ENCODE results near the gene PPIG.
"Not testable (repeated sequence)": the region's sequence is repeated elsewhere in the genome, so short reads cannot be mapped to it uniquely, and the experiment has no call there.

The PPIG gene

GRCh38 chr2:169565686-169566085 lies 18.5 kb upstream of the PPIG start:
- no peak for DNase-seq (ENCODE audit: low read depth)
- no peak overlapping the region for H3K4me3 ChIP-seq (ENCODE audit: low read length)
- TF ChIP-seq CTCF (conservative IDR thresholded peaks at IDR 0.05; ENCODE audit: low read length): no peak

GRCh38 chr2:169569948-169570347 lies 14.2 kb upstream of the PPIG start:
- TF ChIP-seq CTCF (conservative IDR thresholded peaks at IDR 0.05; ENCODE audit: low read length): no peak
- no peak for DNase-seq (ENCODE audit: low read depth)
- H3K4me3 ChIP-seq (ENCODE audit: low read length): no peak overlapping the region

- not testable (repeated sequence) for H3K4me3 ChIP-seq (ENCODE audit: low read length); DNase-seq (ENCODE audit: low read depth)
Observed at GRCh38 chr2:169570752-169571151, 13.4 kb upstream of the PPIG start.

GRCh38 chr2:169571571-169571970 lies 12.6 kb upstream of the PPIG start:
- no peak for DNase-seq (ENCODE audit: low read depth)
- no peak for TF ChIP-seq CTCF (conservative IDR thresholded peaks at IDR 0.05; ENCODE audit: low read length)
- H3K4me3 ChIP-seq (ENCODE audit: low read length): no peak overlapping the region

GRCh38 chr2:169572189-169572588 lies 12.0 kb upstream of the PPIG start:
- no peak for DNase-seq (ENCODE audit: low read depth)
- no peak overlapping the region for H3K4me3 ChIP-seq (ENCODE audit: low read length)
- TF ChIP-seq CTCF (conservative IDR thresholded peaks at IDR 0.05; ENCODE audit: low read length): no peak

GRCh38 chr2:169572821-169573159 lies 11.4 kb upstream of the PPIG start:
- TF ChIP-seq CTCF (conservative IDR thresholded peaks at IDR 0.05; ENCODE audit: low read length): no peak
- peak overlapping the region; percentile 87 for H3K4me3 ChIP-seq (ENCODE audit: low read length)
- no peak for DNase-seq (ENCODE audit: low read depth)

GRCh38 chr2:169573160-169573973 lies 10.8 kb upstream of the PPIG start, which contains the start of gene FASTKD1:
Gene FASTKD1 (minus strand): TSS chr2:169573865. CDS start chr2:169572029, 1,836 bp downstream.
- no peak for TF ChIP-seq CTCF (conservative IDR thresholded peaks at IDR 0.05; ENCODE audit: low read length)
- H3K4me3 ChIP-seq (ENCODE audit: low read length): peak within 1 kb of the TSS; percentile 87
- DNase-seq (ENCODE audit: low read depth): peak; percentile 80
